Tibial nerve (tissue), 4 donors: ENCODE results near the gene AUH. TPM values are rescaled to one million over a fixed set of nuclear protein-coding genes. Genes with fewer than 3 reads are reported as not detected.

Source experiments
- DNase-seq, 2 donors: peaks; one replicate each; pipeline ENCODE4 v3.0.0-alpha.2; 2019; ENCODE audit warnings: low spot score in 2 of 2
- H3K27ac ChIP-seq, 4 donors: fragments of 200-600 bp; sonication (generic) in 3 of 4; one replicate each; pipeline ENCODE4 v1.5.1; 2017 to 2019; ENCODE audit warnings: mild to moderate bottlenecking in 1 of 4
- H3K27me3 ChIP-seq, 2 donors: fragments of 200-600 bp; sonication (generic) in 1 of 2; one replicate each; pipeline versions ENCODE4 v1.5.1 to v1.6.0; 2017 to 2019
- H3K36me3 ChIP-seq, 3 donors: fragments of 200-600 bp; sonication (generic); one replicate each; pipeline ENCODE4 v1.5.1; 2018 to 2019
- H3K4me1 ChIP-seq, 4 donors: fragments of 200-600 bp; sonication (generic) in 3 of 4; one replicate each; pipeline ENCODE4 v1.5.1; 2017 to 2019
- H3K4me3 ChIP-seq, 4 donors: fragments of 200-600 bp; sonication (generic) in 3 of 4; one replicate each; pipeline ENCODE4 v1.5.1; 2017 to 2019; ENCODE audit warnings: mild to moderate bottlenecking in 1 of 4, moderate library complexity in 1 of 4
- H3K9me3 ChIP-seq, 4 donors: fragments of 200-600 bp; sonication (generic) in 3 of 4; one replicate each; pipeline ENCODE4 v1.5.1; 2017 to 2019
- EP300 ChIP-seq, 2 donors: sonication (generic); formaldehyde crosslinking; IDR thresholded peaks; one replicate each; pipeline ENCODE4 v1.6.1; 2017; ENCODE audit warnings: antibody characterized with exemption in 2 of 2, mild to moderate bottlenecking in 1 of 2
- POLR2A ChIP-seq, 2 donors: fragments of 450-650 bp; IDR thresholded peaks; one replicate each; pipeline ENCODE4 v1.6.1; 2017; ENCODE audit warnings: antibody characterized with exemption in 2 of 2, mild to moderate bottlenecking in 2 of 2, moderate library complexity in 2 of 2
- WGBS, 2 donors: methylation state at CpG; one replicate each; pipeline ENCODE4 v1.1.5; 2018; 5-methylcytosine and 5-hydroxymethylcytosine counted together
- total RNA-seq, 4 donors: library from RNA; depleted of rRNA; stranded (reverse); fragments of >200 nt; gene quantifications; one replicate each; pipeline ENCODE4 v1.1.0, GENCODE V29; 2016
- TF ChIP-seq, protein P1 (sequence below), 5 experiments: fragments of 200-600 bp in 3 of 5; fragments of 450-650 bp in 2 of 5; sonication (generic) in 3 of 5; IDR thresholded peaks; one replicate each; pipeline ENCODE4 v1.5.1; 2016 to 2019; ENCODE audit warnings: antibody characterized with exemption in 5 of 5, mild to moderate bottlenecking in 3 of 5, moderate library complexity in 2 of 5

AUH gene
- total RNA-seq, 4 donors from 2014 or later = 40.5 to 70.1 (median 44.9) TPM

DNA sequence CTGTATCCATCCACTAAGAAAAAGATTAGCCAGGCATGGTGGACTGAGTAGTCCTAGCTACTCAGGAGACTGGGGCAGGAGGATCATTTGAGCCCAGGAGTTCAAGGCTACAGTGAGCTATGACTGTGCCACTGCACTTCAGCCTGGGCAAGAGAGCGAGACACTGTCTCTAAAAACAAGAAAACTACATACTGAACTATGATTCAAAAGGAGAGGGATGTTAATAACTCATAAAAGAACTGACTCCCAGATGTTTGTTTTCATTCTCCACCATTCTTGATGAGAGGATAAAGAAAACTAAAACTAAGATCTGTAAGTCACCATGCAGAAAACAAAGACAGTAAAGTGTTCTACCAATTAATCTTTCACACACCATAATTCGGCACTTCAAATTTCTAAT, 53.5 kb downstream of the AUH start:
- H3K4me3 ChIP-seq = no peak overlapping the region
- peaks cover 0 to 36% (median 0%) of the 10 kb centered on the region in 4 donors for H3K4me1 ChIP-seq
- TF ChIP-seq POLR2A (IDR thresholded peaks at IDR 0.05) (no peak), EP300 (IDR thresholded peaks at IDR 0.05) (no peak)
- TF ChIP-seq, protein P1, sequence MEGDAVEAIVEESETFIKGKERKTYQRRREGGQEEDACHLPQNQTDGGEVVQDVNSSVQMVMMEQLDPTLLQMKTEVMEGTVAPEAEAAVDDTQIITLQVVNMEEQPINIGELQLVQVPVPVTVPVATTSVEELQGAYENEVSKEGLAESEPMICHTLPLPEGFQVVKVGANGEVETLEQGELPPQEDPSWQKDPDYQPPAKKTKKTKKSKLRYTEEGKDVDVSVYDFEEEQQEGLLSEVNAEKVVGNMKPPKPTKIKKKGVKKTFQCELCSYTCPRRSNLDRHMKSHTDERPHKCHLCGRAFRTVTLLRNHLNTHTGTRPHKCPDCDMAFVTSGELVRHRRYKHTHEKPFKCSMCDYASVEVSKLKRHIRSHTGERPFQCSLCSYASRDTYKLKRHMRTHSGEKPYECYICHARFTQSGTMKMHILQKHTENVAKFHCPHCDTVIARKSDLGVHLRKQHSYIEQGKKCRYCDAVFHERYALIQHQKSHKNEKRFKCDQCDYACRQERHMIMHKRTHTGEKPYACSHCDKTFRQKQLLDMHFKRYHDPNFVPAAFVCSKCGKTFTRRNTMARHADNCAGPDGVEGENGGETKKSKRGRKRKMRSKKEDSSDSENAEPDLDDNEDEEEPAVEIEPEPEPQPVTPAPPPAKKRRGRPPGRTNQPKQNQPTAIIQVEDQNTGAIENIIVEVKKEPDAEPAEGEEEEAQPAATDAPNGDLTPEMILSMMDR (IDR thresholded peaks at IDR 0.05) = no peak
- H3K9me3 ChIP-seq = no peaks in the 10 kb centered on the region
- no peak overlapping the region for H3K27ac ChIP-seq
- no peak for DNase-seq
- 92 to 98% methylated on average over 2 of the region's 2 CpGs for WGBS, 2 donors
- no peaks in the 10 kb centered on the region for H3K27me3 ChIP-seq
- peaks cover 0 to 4% (median 0%) of the 10 kb centered on the region in 3 donors for H3K36me3 ChIP-seq

DNA sequence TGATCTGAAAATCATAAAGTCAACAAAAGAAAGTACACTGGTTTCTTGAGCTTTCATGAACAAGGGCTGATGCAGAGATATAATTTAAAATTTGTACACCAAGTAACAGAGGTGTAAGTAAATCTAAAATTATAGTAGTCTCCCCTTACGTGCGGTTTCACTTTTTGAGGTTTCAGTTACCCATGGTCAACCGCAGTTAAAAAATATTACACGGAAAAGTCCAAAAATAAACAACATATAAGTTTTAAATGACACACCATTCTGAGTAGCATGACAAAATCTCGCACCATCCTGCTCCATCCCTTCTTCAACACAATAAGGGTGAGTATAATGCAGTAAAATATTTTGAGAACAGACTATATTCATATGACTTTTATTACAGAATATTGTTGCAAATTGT, 54.4 kb downstream of the AUH start:
- TF ChIP-seq, protein P1 (IDR thresholded peaks at IDR 0.05) = no peak
- TF ChIP-seq EP300 (IDR thresholded peaks at IDR 0.05) = no peak
- no peak for TF ChIP-seq POLR2A (IDR thresholded peaks at IDR 0.05)
- peaks cover 0 to 40% (median 0%) of the 10 kb centered on the region in 4 donors for H3K4me1 ChIP-seq
- 95 to 96% methylated on average over 5 of the region's 5 CpGs for WGBS, 2 donors
- H3K27me3 ChIP-seq = no peaks in the 10 kb centered on the region
- DNase-seq = no peak
- H3K9me3 ChIP-seq = no peaks in the 10 kb centered on the region
- H3K4me3 ChIP-seq = no peak overlapping the region
- H3K27ac ChIP-seq = no peak overlapping the region
- peaks cover 0 to 4% (median 0%) of the 10 kb centered on the region in 3 donors for H3K36me3 ChIP-seq

DNA sequence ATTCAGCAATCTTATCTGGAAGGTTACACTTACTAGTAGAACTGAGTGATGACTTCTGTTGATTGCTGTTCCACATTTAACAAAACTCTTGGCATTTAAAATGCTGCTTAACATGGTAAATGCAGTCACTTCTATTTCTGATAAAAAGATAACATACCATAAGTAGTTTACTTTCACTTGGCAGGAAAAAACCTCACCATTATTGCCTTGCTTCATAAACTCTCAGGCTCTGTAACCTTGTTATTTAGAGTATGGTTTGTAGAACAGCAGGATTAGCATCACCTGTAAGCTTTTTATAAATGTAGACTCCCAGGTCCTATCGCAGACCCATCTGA, 55.5 kb downstream of the AUH start:
- no peaks in the 10 kb centered on the region for H3K27me3 ChIP-seq
- 96 to 100% methylated on average over 1 of the region's 1 CpG for WGBS, 2 donors
- no peak overlapping the region for H3K4me3 ChIP-seq
- peaks cover 0 to 4% (median 0%) of the 10 kb centered on the region in 3 donors for H3K36me3 ChIP-seq
- no peaks in the 10 kb centered on the region for H3K9me3 ChIP-seq
- peaks cover 0 to 43% (median 2%) of the 10 kb centered on the region in 4 donors for H3K4me1 ChIP-seq
- no peak for DNase-seq
- no peak for TF ChIP-seq EP300 (IDR thresholded peaks at IDR 0.05)
- no peak for TF ChIP-seq POLR2A (IDR thresholded peaks at IDR 0.05)
- TF ChIP-seq, protein P1 (IDR thresholded peaks at IDR 0.05) = no peak
- no peak overlapping the region for H3K27ac ChIP-seq

DNA sequence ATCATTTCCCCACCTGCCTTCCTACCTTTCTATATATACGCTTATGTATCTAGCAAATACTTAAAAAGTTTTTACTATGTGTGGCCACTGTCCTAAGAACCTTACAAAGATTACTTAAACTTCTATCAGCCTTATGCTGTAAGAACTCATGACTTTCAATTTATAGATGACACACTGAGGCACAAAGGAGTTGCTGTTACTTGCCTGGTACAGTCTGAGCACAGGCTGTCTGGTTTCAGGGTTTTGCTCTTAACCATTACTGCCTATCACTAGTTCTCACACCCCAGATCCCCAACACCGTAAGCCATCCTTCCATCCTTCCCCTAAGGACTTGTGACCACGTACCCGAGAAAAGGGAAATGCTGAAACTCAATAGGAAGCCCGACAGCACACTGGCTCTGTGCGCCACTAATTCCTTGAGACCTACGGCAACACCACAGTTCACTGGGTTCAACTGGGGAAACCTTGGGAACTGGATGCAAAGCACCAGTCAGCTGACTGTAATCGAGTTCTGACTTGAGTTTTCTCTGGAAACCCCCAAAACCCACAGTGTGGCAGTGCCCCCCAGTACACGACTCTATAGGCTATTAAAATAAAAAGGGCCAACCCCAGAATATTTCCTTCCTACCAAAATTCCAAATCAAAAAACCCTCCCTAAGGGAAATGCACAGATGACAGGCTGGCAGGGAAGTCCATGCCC, 56.0 kb downstream of the AUH start:
- Histone ChIP-seq H3K4me3 (no peak overlapping the region), H3K9me3 (no peaks in the 10 kb centered on the region), H3K4me1 (peaks cover 0 to 47% (median 3%) of the 10 kb centered on the region in 4 donors), H3K36me3 (peaks cover 0 to 4% (median 0%) of the 10 kb centered on the region in 3 donors), H3K27me3 (no peaks in the 10 kb centered on the region), H3K27ac (peak overlapping the region in 1 of 4 donors; percentile 28)
- TF ChIP-seq POLR2A (IDR thresholded peaks at IDR 0.05) = no peak
- TF ChIP-seq, protein P1 (IDR thresholded peaks at IDR 0.05) = no peak
- TF ChIP-seq EP300 (IDR thresholded peaks at IDR 0.05) = no peak
- 82% methylated on average over 9 of the region's 9 CpGs for WGBS, 2 donors
- no peak for DNase-seq

DNA sequence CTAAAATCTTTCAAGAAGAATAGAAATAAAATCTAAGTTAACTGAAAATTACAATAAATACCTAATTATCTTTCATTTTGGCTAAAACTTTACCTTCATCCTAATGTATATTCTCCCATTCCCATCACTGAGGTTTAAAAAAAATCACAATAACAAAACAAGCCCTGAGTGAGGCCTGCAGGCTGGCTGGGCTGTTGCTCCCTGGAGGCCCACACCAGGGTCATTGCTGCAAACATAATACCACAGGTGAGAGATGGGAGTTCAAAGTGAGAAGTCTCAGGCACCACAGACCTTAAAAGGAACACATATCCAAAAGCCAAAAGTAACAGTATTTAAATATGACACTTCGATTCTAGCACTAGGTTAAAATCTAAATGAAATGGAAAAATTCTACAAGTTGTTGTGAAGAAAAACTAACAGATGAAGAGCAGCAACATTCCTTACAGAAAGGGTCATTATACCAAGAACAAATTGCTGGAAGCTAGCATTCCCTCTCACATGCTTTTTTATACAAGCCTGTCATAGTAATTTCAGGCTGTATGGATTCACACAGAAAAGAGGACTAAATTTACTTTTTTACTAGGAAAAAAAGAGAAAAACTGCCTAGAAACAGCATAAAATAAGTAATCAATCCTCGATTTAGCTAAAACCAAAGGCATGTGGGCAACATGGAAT, 57.8 kb downstream of the AUH start:
- TF ChIP-seq EP300 (IDR thresholded peaks at IDR 0.05) = no peak
- no peak for TF ChIP-seq POLR2A (IDR thresholded peaks at IDR 0.05)
- TF ChIP-seq, protein P1 (IDR thresholded peaks at IDR 0.05) = no peak

More for the DNA sequence above, 57.8 kb downstream of the AUH start:
- H3K36me3 ChIP-seq = peaks cover 0 to under 1% (median 0%) of the 10 kb centered on the region in 3 donors
- no peaks in the 10 kb centered on the region for H3K27me3 ChIP-seq
- H3K4me1 ChIP-seq = peaks cover 0 to 62% (median 5%) of the 10 kb centered on the region in 4 donors
- H3K9me3 ChIP-seq = no peaks in the 10 kb centered on the region
- WGBS, 2 donors = 65 to 70% methylated on average over 2 of the region's 2 CpGs
- H3K27ac ChIP-seq = peak overlapping the region in 1 of 4 donors; percentile 67
- no peak for DNase-seq
- H3K4me3 ChIP-seq = no peak overlapping the region
